Liver (tissue), 9 donors: ENCODE data around the gene TRIM67. TPM values are rescaled to one million over a fixed set of nuclear protein-coding genes. Genes with fewer than 3 reads are reported as not detected.
"Not testable (repeated sequence)": the region's sequence is repeated elsewhere in the genome, so short reads cannot be mapped to it uniquely, and the experiment has no call there.

ENCODE experiments used
- DNase-seq: peaks from one replicate; pipeline ENCODE4 v3.0.0-alpha.2; 2017; ENCODE audit warnings: low spot score
- H3K27ac ChIP-seq, 2 donors: one replicate each; pipeline ENCODE4 v1.7.0; 2013; ENCODE audit warnings: inconsistent platforms in 2 of 2, low read length in 2 of 2, control low read depth in 1 of 2, low read depth in 1 of 2, mild to moderate bottlenecking in 1 of 2
- H3K27me3 ChIP-seq, 4 donors: one replicate each; pipeline versions ENCODE4 v1.6.1 to v1.7.0; 2013; ENCODE audit warnings: low read length in 3 of 4, inconsistent platforms in 1 of 4, mild to moderate bottlenecking in 1 of 4, moderate library complexity in 1 of 4; ENCODE audit not compliant: control insufficient read depth in 4 of 4, insufficient read depth in 4 of 4
- H3K36me3 ChIP-seq, 4 donors: one replicate each; pipeline versions ENCODE4 v1.6.1 to v1.7.0; 2013; ENCODE audit warnings: low read length in 3 of 4, mild to moderate bottlenecking in 3 of 4, low read depth in 1 of 4, moderate library complexity in 1 of 4; ENCODE audit not compliant: control insufficient read depth in 4 of 4, insufficient read depth in 3 of 4
- H3K4me1 ChIP-seq, 4 donors: one replicate each; pipeline versions ENCODE4 v1.6.1 to v1.7.0; 2013; ENCODE audit warnings: low read length in 3 of 4, mild to moderate bottlenecking in 3 of 4, moderate library complexity in 1 of 4; ENCODE audit not compliant: control insufficient read depth in 4 of 4, insufficient read depth in 4 of 4
- H3K4me3 ChIP-seq, 3 donors: one replicate each; pipeline versions ENCODE4 v1.6.1 to v1.7.0; 2013; ENCODE audit warnings: low read length in 3 of 3, control low read depth in 1 of 3, low read depth in 1 of 3, mild to moderate bottlenecking in 1 of 3
- H3K9ac ChIP-seq, 2 donors: one replicate each; pipeline ENCODE4 v1.7.0; 2013; ENCODE audit warnings: low read length in 2 of 2, mild to moderate bottlenecking in 2 of 2, moderate library complexity in 2 of 2, control low read depth in 1 of 2, low read depth in 1 of 2
- H3K9me3 ChIP-seq, 4 donors: one replicate each; pipeline versions ENCODE4 v1.6.1 to v1.7.0; 2013; ENCODE audit warnings: low read length in 3 of 4; ENCODE audit not compliant: control insufficient read depth in 4 of 4
- ATF3 ChIP-seq: IDR thresholded peaks from 2 replicates; pipeline ENCODE4 v1.6.1; 2016; ENCODE audit warnings: antibody characterized with exemption
- CTCF ChIP-seq: fragments of 150-350 bp; IDR thresholded peaks from 2 replicates; pipeline ENCODE4 v1.5.1; 2017; ENCODE audit warnings: improper control_type of control experiment, low read depth, low read length; ENCODE audit not compliant: missing input control
- EGR1 ChIP-seq, 2 donors: IDR thresholded peaks; 2 replicates each; pipeline ENCODE4 v1.6.1; 2016 to 2018; ENCODE audit warnings: antibody characterized with exemption in 2 of 2, low read depth in 2 of 2
- FOXA1 ChIP-seq: IDR thresholded peaks from 2 replicates; pipeline ENCODE4 v1.6.1; 2016; ENCODE audit warnings: antibody characterized with exemption
- FOXA2 ChIP-seq: IDR thresholded peaks from 2 replicates; pipeline ENCODE4 v1.6.1; 2016; ENCODE audit warnings: antibody characterized with exemption
- GABPA ChIP-seq, 2 donors: IDR thresholded peaks in 1 of 2; conservative IDR thresholded peaks in 1 of 2; 2 replicates each; pipeline ENCODE4 v1.6.1; 2016; ENCODE audit warnings: antibody characterized with exemption in 2 of 2, mild to moderate bottlenecking in 1 of 2, moderate library complexity in 1 of 2
- HNF4A ChIP-seq, 2 donors: conservative IDR thresholded peaks; 2 replicates each; pipeline ENCODE4 v1.6.1; 2016; ENCODE audit warnings: antibody characterized with exemption in 2 of 2, mild to moderate bottlenecking in 2 of 2
- JUND ChIP-seq, 2 donors: IDR thresholded peaks; 2 replicates each; pipeline ENCODE4 v1.6.1; 2016; ENCODE audit warnings: antibody characterized with exemption in 2 of 2
- MAX ChIP-seq: IDR thresholded peaks from 2 replicates; pipeline ENCODE4 v1.6.1; 2016; ENCODE audit warnings: antibody characterized with exemption
- NR2F2 ChIP-seq: IDR thresholded peaks from 2 replicates; pipeline ENCODE4 v1.6.1; 2016; ENCODE audit warnings: antibody characterized with exemption
- RAD21 ChIP-seq, 2 donors: IDR thresholded peaks; 2 replicates each; pipeline ENCODE4 v1.6.1; 2016; ENCODE audit warnings: antibody characterized with exemption in 2 of 2, mild to moderate bottlenecking in 2 of 2
- REST ChIP-seq: IDR thresholded peaks from 2 replicates; pipeline ENCODE4 v1.6.1; 2016; ENCODE audit warnings: antibody characterized with exemption, mild to moderate bottlenecking
- RXRA ChIP-seq, 2 donors: IDR thresholded peaks; 2 replicates each; pipeline ENCODE4 v1.6.1; 2017 to 2018; ENCODE audit warnings: antibody characterized with exemption in 2 of 2, mild to moderate bottlenecking in 1 of 2
- SP1 ChIP-seq: IDR thresholded peaks from 2 replicates; pipeline ENCODE4 v1.6.1; 2018; ENCODE audit warnings: antibody characterized with exemption, mild to moderate bottlenecking
- TAF1 ChIP-seq: conservative IDR thresholded peaks from 2 replicates; pipeline ENCODE4 v1.6.1; 2016; ENCODE audit warnings: antibody characterized with exemption, mild to moderate bottlenecking
- YY1 ChIP-seq: IDR thresholded peaks from 2 replicates; pipeline ENCODE4 v1.6.1; 2016; ENCODE audit warnings: antibody characterized with exemption, mild to moderate bottlenecking
- ZBTB33 ChIP-seq: IDR thresholded peaks from 2 replicates; pipeline ENCODE4 v1.6.1; 2016; ENCODE audit warnings: antibody characterized with exemption
- WGBS: extraction: QIAGEN DNeasy Blood & Tissue Kit; methylation state at CpG from one replicate; pipeline ENCODE4 v1.1.7; 2013; 5-methylcytosine and 5-hydroxymethylcytosine counted together
- polyA plus RNA-seq, 2 donors: library from polyadenylated mRNA; stranded (reverse) in 1 of 2; unstranded in 1 of 2; fragments of 200-250 nt in 1 of 2; fragments of >200 nt in 1 of 2; fragmentation: Nextera tagmentation in 1 of 2; extraction: Ambion mirVana in 1 of 2; gene quantifications; one replicate each; pipeline versions ENCODE4 v1.2.1 to v1.2.3, GENCODE V29; 2013 to 2015
- total RNA-seq, 2 donors: library from RNA; depleted of rRNA; stranded (reverse); fragments of >200 nt; gene quantifications; one replicate each; pipeline ENCODE4 v1.2.3, GENCODE V29; 2014
- donor health status: healthy.
- donor health status: healthy.
- donor health status: healthy.
- donor health status: healthy.
- donor health status: healthy.

Gene TRIM67
- total and polyA plus RNA-seq, 4 donors, result under 0.01 to 0.05 TPM; not detected in 2

- no peak for DNase-seq
- Histone ChIP-seq H3K9me3 (peaks cover 0 to under 1% (median 0%) of the 10 kb centered on the region in 4 donors), H3K9ac (no peak overlapping the region), H3K27me3 (peaks cover 0 to 5% (median 4%) of the 10 kb centered on the region in 4 donors), H3K27ac (no peak overlapping the region), H3K4me1 (peaks cover 8 to 10% (median 9%) of the 10 kb centered on the region in 4 donors), H3K4me3 (no peak overlapping the region), H3K36me3 (no peaks in the 10 kb centered on the region)
- TF ChIP-seq YY1, result no peak
- TF ChIP-seq TAF1, result no peak
- no peak for TF ChIP-seq ZBTB33
- no peak for TF ChIP-seq RAD21 (IDR thresholded peaks at IDR 0.05)
- TF ChIP-seq GABPA (IDR thresholded peaks at IDR 0.05 in 1 of 2, conservative IDR thresholded peaks at IDR 0.05 in 1 of 2), result no peak
- TF ChIP-seq SP1, result no peak
- TF ChIP-seq HNF4A (conservative IDR thresholded peaks at IDR 0.05), result no peak
- TF ChIP-seq ATF3, result no peak
- no peak for TF ChIP-seq MAX
- TF ChIP-seq JUND (IDR thresholded peaks at IDR 0.05), result no peak
- TF ChIP-seq RXRA (IDR thresholded peaks at IDR 0.05), result no peak
- TF ChIP-seq REST, result no peak
- no peak for TF ChIP-seq EGR1 (IDR thresholded peaks at IDR 0.05; ENCODE audit: low read depth in 2 of 2)
- TF ChIP-seq NR2F2, result no peak
- no peak for TF ChIP-seq CTCF
- TF ChIP-seq FOXA1, result no peak
- no peak for TF ChIP-seq FOXA2
- WGBS, result 54% methylated on average over 1 of the region's 1 CpG
Observed at GRCh38 chr1:231157311-231157710, 4.5 kb upstream of the TRIM67 start.

GRCh38 chr1:231158141-231158540 is 3.7 kb upstream of the TRIM67 start:
- not testable (repeated sequence) for DNase-seq, H3K4me3 ChIP-seq, H3K36me3 ChIP-seq, H3K9ac ChIP-seq, H3K27me3 ChIP-seq, H3K27ac ChIP-seq, H3K9me3 ChIP-seq
- 71% methylated on average over 7 of the region's 7 CpGs for WGBS
- peaks cover 15 to 18% (median 17%) of the 10 kb centered on the region in 4 donors for H3K4me1 ChIP-seq
